Measurements from ENCODE around the gene RPLP2.

The RPLP2 gene

DNA sequence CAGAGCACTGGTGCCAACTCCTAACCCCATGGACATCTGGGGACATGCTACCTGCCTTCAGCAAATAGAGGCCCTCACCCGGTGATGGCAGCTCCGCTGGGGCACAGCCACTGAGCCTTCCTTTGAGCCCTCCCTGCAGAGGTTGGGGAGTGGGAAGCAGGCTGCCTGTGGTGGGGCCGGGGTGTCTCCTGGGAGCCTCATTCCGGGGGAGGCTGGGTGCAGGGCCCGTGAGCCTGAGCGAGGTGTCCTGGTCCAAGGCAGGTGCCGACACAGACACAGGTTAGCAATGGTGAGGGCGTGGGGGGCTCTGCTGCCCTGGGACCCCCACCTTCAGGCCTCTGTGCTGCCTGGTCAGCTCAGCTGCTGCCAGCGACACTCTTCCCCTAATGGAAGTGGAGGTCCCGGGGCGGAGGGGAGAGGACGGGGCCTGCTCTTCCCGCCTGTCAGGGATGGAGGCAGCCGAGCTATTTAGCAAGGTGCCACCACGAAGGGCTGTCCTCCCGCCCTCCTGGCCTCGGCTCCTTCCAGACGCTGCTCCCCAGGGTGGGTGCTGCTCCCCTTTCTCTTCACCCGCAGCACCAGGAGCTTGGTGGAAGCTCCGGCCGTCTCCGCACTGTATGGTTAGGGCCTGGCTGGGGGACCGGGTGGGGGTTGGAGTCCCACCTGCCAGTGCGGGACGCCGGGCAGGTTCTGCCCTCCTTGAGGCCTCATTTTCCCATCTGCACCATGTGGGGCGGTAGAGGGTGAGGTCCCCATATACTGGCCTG, 44.1 kb downstream of the RPLP2 start:
- no peak for DNase-seq

GRCh38 chr11:854601-855329, 45.0 kb downstream of the RPLP2 start:
- DNase-seq, result no peak

GRCh38 chr11:855330-855674, 45.5 kb downstream of the RPLP2 start:
- DNase-seq, result no peak

DNA sequence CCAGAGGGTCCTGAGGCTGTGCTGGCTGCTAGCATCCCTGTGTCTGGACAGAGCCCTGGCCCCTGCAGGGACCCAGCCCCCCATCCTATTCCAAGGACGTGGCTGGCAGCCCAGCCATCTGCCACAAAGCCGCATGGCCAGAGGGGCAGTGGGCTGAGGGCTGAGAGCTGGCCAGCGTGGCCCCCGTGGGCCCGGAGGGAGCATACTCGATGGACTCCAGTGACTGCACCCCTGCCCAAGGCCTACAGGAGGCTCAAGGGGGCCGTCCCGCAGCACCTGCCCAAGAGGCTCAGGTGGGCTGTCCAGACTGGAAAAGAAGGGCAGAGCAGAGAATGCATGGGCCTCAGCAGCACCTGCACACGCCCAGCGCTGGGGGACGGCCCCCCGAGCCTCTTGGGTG, 46.0 kb downstream of the RPLP2 start:
- DNase-seq, result no peak

DNA sequence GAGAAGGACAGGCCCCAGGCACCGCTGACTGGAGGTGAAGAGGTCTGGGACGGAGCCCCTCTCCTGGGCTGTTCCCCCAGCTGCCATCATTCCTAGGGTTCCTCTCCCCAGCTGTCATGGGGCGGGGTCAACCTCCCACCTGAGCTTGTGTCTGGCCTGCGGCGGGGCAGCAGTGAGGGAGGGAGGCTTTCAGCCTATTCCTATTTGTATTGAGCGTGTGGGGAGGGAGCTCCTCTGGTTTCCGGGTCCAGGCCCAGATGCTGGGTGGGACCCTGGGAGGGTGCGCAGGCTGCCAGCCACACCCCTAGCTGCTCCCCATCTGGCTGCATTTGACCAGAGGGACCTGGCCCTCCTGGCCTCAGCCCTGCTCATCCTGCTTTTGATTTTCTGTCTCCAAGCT, 46.6 kb downstream of the RPLP2 start:
- no peak for DNase-seq

DNA sequence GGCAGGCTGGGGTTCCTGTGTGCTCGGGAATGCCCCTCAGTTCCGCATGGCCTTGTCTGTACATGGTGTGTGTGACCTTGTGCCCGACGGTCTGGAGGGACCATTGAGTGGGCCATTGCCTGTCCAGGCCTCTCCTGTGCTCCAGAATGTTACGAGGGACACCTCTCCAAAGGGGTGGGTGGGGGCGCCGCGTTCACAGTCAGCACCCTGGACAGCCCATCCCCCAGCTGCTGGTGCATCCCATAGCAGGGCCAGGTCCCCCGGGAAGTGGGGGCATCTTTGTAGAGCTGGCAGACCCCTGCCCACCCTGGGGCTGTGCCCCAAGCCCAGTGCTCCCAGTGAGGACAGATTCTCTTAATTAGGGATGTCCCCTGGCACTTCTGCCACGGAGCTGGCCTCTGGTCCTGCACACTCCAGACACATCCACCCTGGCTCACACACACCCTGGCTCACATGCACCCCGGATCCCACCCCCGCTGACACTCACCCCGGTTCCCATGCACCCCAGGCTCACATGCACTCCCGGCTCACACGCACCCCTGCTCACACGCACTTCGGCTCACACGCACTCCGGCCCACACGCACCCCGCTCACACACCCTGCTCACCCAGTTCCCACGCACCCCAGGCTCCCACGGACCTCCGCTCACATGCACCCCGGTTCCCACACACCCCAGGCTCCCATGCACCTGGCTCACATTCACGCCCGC, 48.4 kb downstream of the RPLP2 start:
- no peak for DNase-seq

DNA sequence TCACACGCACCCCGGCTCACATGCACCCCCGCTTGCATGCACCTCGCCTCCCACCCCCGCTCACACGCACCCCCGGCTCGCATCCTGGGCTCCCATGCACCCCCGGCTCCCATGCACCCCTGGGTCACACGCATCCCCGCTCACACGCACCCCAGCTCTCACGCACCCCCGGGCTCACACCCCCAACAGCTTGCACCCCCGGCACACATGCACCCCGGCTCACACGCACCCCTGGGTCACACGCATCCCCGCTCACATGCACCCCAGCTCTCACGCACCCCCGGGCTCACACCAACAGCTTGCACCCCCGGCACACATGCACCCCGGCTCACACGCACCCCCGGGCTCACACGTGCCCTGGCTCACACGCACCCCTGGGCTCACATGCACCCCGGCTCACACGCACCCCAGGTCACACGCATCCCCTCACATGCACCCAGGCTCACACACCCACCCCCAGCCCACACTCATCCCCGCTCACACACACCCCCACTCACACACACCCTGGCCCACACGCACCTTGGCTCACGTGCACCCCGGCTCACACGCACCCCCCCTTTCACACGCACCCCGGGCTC, 49.1 kb downstream of the RPLP2 start:
- no peak for DNase-seq

GRCh38 chr11:859394-860131, 49.8 kb downstream of the RPLP2 start:
- no peak for DNase-seq

- DNase-seq, result no peak
Measured at GRCh38 chr11:860234-861104, 50.7 kb downstream of the RPLP2 start.

- no peak for DNase-seq
Measured at GRCh38 chr11:861105-861479, 51.3 kb downstream of the RPLP2 start.

- no peak for DNase-seq
Measured at GRCh38 chr11:862081-862661, 52.4 kb downstream of the RPLP2 start.
